ENCODE results near the gene MYH7B.

DNA sequence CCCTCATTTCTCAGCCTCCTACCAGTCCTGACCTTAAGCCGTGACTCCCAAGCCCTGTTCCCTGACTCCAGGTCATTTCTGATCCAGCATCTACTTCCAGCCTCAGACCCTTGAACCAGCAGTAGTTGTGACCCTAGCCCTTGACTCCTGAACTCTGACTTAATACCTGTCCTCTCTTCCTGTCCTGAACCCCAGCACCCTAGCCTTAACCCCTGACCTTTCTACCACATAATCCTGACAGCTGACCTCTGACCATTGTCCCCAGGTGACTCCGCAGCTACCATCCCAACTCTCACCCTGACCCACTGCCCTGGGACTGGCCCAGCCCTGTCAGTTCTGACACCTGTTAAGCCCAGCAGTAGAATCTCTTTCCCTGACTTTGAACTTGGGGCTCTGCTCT lies 42.1 kb downstream of the MYH7B start:
- TF ChIP-seq EP300 (IDR thresholded peaks at IDR 0.05) (no peak), CTCF (IDR thresholded peaks at IDR 0.05) (no peak), POLR2A (IDR thresholded peaks at IDR 0.05) (no peak)
